Measurements from ENCODE around the gene C1orf74.
"Not testable (repeated sequence)": the region's sequence is repeated elsewhere in the genome, so short reads cannot be mapped to it uniquely, and the experiment has no call there.

DNA sequence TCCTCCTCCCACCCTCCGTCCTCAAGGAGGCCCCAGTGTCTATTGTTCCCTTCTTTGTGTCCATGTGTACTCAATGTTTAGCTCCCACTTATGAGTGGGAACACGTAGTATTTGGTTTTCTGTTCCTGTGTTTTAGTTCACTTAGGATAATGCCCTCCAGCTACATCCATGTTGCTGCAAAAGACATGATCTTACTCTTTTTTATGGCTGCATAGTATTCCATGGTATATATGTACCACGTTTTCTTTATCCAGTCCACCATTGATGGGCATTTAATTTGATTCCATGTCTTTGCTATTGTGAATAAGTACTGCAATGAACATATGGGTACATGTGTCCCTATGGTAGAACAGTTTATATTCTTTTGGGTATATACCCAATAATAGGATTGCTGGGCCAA lies 9.4 kb upstream of the C1orf74 start:
- TF ChIP-seq, protein P1, sequence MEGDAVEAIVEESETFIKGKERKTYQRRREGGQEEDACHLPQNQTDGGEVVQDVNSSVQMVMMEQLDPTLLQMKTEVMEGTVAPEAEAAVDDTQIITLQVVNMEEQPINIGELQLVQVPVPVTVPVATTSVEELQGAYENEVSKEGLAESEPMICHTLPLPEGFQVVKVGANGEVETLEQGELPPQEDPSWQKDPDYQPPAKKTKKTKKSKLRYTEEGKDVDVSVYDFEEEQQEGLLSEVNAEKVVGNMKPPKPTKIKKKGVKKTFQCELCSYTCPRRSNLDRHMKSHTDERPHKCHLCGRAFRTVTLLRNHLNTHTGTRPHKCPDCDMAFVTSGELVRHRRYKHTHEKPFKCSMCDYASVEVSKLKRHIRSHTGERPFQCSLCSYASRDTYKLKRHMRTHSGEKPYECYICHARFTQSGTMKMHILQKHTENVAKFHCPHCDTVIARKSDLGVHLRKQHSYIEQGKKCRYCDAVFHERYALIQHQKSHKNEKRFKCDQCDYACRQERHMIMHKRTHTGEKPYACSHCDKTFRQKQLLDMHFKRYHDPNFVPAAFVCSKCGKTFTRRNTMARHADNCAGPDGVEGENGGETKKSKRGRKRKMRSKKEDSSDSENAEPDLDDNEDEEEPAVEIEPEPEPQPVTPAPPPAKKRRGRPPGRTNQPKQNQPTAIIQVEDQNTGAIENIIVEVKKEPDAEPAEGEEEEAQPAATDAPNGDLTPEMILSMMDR (IDR thresholded peaks at IDR 0.05) = not testable (repeated sequence)
- not testable (repeated sequence) for TF ChIP-seq POLR2A (IDR thresholded peaks at IDR 0.05)
